Activated naive CD8-positive, alpha-beta T cell treated with anti-CD3 and anti-CD28 coated beads for 36 hours (primary cell): ENCODE data around the gene TMEM86A. TPM values are rescaled to one million over a fixed set of nuclear protein-coding genes. Genes with fewer than 3 reads are reported as not detected.
A peak's percentile ranks its signal among the peaks of the same experiment; 100 is the strongest.

Source experiments
- DNase-seq: peaks from one replicate; pipeline ENCODE4 v3.0.0; 2021
- H3K27ac Mint-ChIP-seq: one replicate; pipeline ENCODE4 v1.8.0; 2022; ENCODE audit warnings: mild to moderate bottlenecking, moderate library complexity, mixed read lengths
- H3K27me3 Mint-ChIP-seq: one replicate; pipeline ENCODE4 v1.8.0; 2022; ENCODE audit warnings: mild to moderate bottlenecking, mixed read lengths
- H3K36me3 Mint-ChIP-seq: one replicate; pipeline ENCODE4 v1.8.0; 2021; ENCODE audit warnings: mild to moderate bottlenecking, mixed read lengths
- H3K4me1 Mint-ChIP-seq: one replicate; pipeline ENCODE4 v1.8.0; 2021; ENCODE audit warnings: mixed read lengths
- H3K4me3 Mint-ChIP-seq: one replicate; pipeline ENCODE4 v1.8.0; 2022; ENCODE audit warnings: mild to moderate bottlenecking, moderate library complexity, mixed read lengths
- H3K9me3 Mint-ChIP-seq: one replicate; pipeline ENCODE4 v1.8.0; 2022; ENCODE audit warnings: mixed read lengths
- total RNA-seq, 2 experiments: library from RNA; stranded (reverse); gene quantifications; one replicate each; pipeline ENCODE4 v1.2.3, GENCODE V29; 2021

TMEM86A gene
- total RNA-seq, 2 experiments from 2014 or later = 0.25 to 0.52 TPM

GRCh38 chr11:18706330-18707243, 8.0 kb downstream of the TMEM86A start:
- no peaks in the 10 kb centered on the region for H3K27me3 Mint-ChIP-seq
- peak overlapping the region; percentile 85 for H3K27ac Mint-ChIP-seq
- H3K9me3 Mint-ChIP-seq = no peaks in the 10 kb centered on the region
- peak; percentile 38 for DNase-seq
- H3K36me3 Mint-ChIP-seq = no peaks in the 10 kb centered on the region
- peak overlapping the region; percentile 85 for H3K4me3 Mint-ChIP-seq
- peaks cover 23% of the 10 kb centered on the region for H3K4me1 Mint-ChIP-seq

- Mint-ChIP-seq H3K27me3 (no peaks in the 10 kb centered on the region), H3K4me1 (peaks cover 23% of the 10 kb centered on the region), H3K4me3 (no peak overlapping the region), H3K9me3 (no peaks in the 10 kb centered on the region), H3K27ac (no peak overlapping the region), H3K36me3 (no peaks in the 10 kb centered on the region)
- no peak for DNase-seq
Measured at GRCh38 chr11:18707811-18708340, 9.3 kb downstream of the TMEM86A start.

GRCh38 chr11:18709414-18709813, 10.8 kb downstream of the TMEM86A start:
- no peaks in the 10 kb centered on the region for H3K27me3 Mint-ChIP-seq
- no peaks in the 10 kb centered on the region for H3K36me3 Mint-ChIP-seq
- H3K9me3 Mint-ChIP-seq = no peaks in the 10 kb centered on the region
- H3K4me3 Mint-ChIP-seq = no peak overlapping the region
- DNase-seq = no peak
- peaks cover 23% of the 10 kb centered on the region for H3K4me1 Mint-ChIP-seq
- no peak overlapping the region for H3K27ac Mint-ChIP-seq

GRCh38 chr11:18710545-18710944, 12.0 kb downstream of the TMEM86A start:
- peaks cover 16% of the 10 kb centered on the region for H3K4me1 Mint-ChIP-seq
- DNase-seq = no peak

GRCh38 chr11:18713646-18714442, 15.3 kb downstream of the TMEM86A start:
- DNase-seq = no peak
- no peaks in the 10 kb centered on the region for H3K27me3 Mint-ChIP-seq
- H3K27ac Mint-ChIP-seq = no peak overlapping the region
- H3K36me3 Mint-ChIP-seq = no peaks in the 10 kb centered on the region
- H3K4me3 Mint-ChIP-seq = no peak overlapping the region
- H3K9me3 Mint-ChIP-seq = no peaks in the 10 kb centered on the region
- peaks cover 2% of the 10 kb centered on the region for H3K4me1 Mint-ChIP-seq

More at GRCh38 chr11:18710545-18710944, 12.0 kb downstream of the TMEM86A start:
- Mint-ChIP-seq H3K36me3 (no peaks in the 10 kb centered on the region), H3K27me3 (no peaks in the 10 kb centered on the region), H3K27ac (no peak overlapping the region), H3K9me3 (no peaks in the 10 kb centered on the region), H3K4me3 (no peak overlapping the region)

- H3K36me3 Mint-ChIP-seq = no peaks in the 10 kb centered on the region
Measured at GRCh38 chr11:18714443-18714780, 15.8 kb downstream of the TMEM86A start.

GRCh38 chr11:18715476-18715875, 16.9 kb downstream of the TMEM86A start:
- Mint-ChIP-seq H3K4me1 (peaks cover 2% of the 10 kb centered on the region), H3K4me3 (no peak overlapping the region), H3K27me3 (no peaks in the 10 kb centered on the region), H3K9me3 (no peaks in the 10 kb centered on the region), H3K36me3 (no peaks in the 10 kb centered on the region), H3K27ac (no peak overlapping the region)
- DNase-seq = no peak

More at GRCh38 chr11:18714443-18714780, 15.8 kb downstream of the TMEM86A start:
- DNase-seq = no peak
- no peak overlapping the region for H3K4me3 Mint-ChIP-seq
- H3K9me3 Mint-ChIP-seq = no peaks in the 10 kb centered on the region
- peaks cover 2% of the 10 kb centered on the region for H3K4me1 Mint-ChIP-seq
- H3K27me3 Mint-ChIP-seq = no peaks in the 10 kb centered on the region
- no peak overlapping the region for H3K27ac Mint-ChIP-seq

- no peaks in the 10 kb centered on the region for H3K27me3 Mint-ChIP-seq
- no peak overlapping the region for H3K27ac Mint-ChIP-seq
- peaks cover 8% of the 10 kb centered on the region for H3K4me1 Mint-ChIP-seq
- DNase-seq = no peak
- H3K9me3 Mint-ChIP-seq = no peaks in the 10 kb centered on the region
- peak overlapping the region; percentile 87 for H3K4me3 Mint-ChIP-seq
- H3K36me3 Mint-ChIP-seq = no peaks in the 10 kb centered on the region
Measured at GRCh38 chr11:18720091-18720807, 21.7 kb downstream of the TMEM86A start.

- Mint-ChIP-seq H3K36me3 (no peaks in the 10 kb centered on the region), H3K4me3 (peak overlapping the region; percentile 87), H3K4me1 (peaks cover 8% of the 10 kb centered on the region), H3K27ac (peak overlapping the region; percentile 43), H3K27me3 (no peaks in the 10 kb centered on the region), H3K9me3 (no peaks in the 10 kb centered on the region)
- DNase-seq = peak; percentile 87
Measured at GRCh38 chr11:18720808-18721560, 22.4 kb downstream of the TMEM86A start.

GRCh38 chr11:18721561-18722292, 23.1 kb downstream of the TMEM86A start:
- H3K36me3 Mint-ChIP-seq = no peaks in the 10 kb centered on the region
- peaks cover 8% of the 10 kb centered on the region for H3K4me1 Mint-ChIP-seq
- H3K9me3 Mint-ChIP-seq = no peaks in the 10 kb centered on the region
- no peaks in the 10 kb centered on the region for H3K27me3 Mint-ChIP-seq
- peak overlapping the region; percentile 54 for H3K27ac Mint-ChIP-seq
- DNase-seq = peak; percentile 49
- H3K4me3 Mint-ChIP-seq = peak overlapping the region; percentile 87

- Mint-ChIP-seq H3K27me3 (no peaks in the 10 kb centered on the region), H3K4me1 (peaks cover 8% of the 10 kb centered on the region), H3K4me3 (peak overlapping the region; percentile 43), H3K9me3 (no peaks in the 10 kb centered on the region), H3K36me3 (no peaks in the 10 kb centered on the region), H3K27ac (no peak overlapping the region)
- no peak for DNase-seq
Measured at GRCh38 chr11:18722293-18722637, 23.7 kb downstream of the TMEM86A start.

GRCh38 chr11:18723991-18724390, 25.4 kb downstream of the TMEM86A start:
- DNase-seq = no peak
- peaks cover 13% of the 10 kb centered on the region for H3K4me1 Mint-ChIP-seq
- H3K27ac Mint-ChIP-seq = no peak overlapping the region
- H3K4me3 Mint-ChIP-seq = no peak overlapping the region
- no peaks in the 10 kb centered on the region for H3K9me3 Mint-ChIP-seq
- no peaks in the 10 kb centered on the region for H3K27me3 Mint-ChIP-seq
- H3K36me3 Mint-ChIP-seq = no peaks in the 10 kb centered on the region

- no peak within 1 kb of the TSS for H3K27ac Mint-ChIP-seq
Measured at GRCh38 chr11:18726040-18726439, 27.5 kb downstream of the TMEM86A start, which contains the start of gene IGSF22. Gene IGSF22, minus strand, starts transcription at chr11:18726188. Its CDS starts 1,952 bp downstream, at chr11:18724236.

More at GRCh38 chr11:18726040-18726439, 27.5 kb downstream of the TMEM86A start, which contains the start of gene IGSF22:
- no peaks in the 10 kb centered on the region for H3K9me3 Mint-ChIP-seq
- no peaks in the 10 kb centered on the region for H3K36me3 Mint-ChIP-seq
- peaks cover 12% of the 10 kb centered on the region for H3K4me1 Mint-ChIP-seq
- H3K4me3 Mint-ChIP-seq = no peak within 1 kb of the TSS
- DNase-seq = no peak
- no peaks in the 10 kb centered on the region for H3K27me3 Mint-ChIP-seq
